GM20000 (cell line): ENCODE measurements around the gene AKR1E2.

Experiments used
- DNase-seq: peaks from one replicate; pipeline ENCODE4 v3.0.0; 2012; ENCODE audit warnings: low spot score
- CTCF ChIP-seq: IDR thresholded peaks from 2 replicates; pipeline ENCODE4 v1.5.1; 2012; ENCODE audit warnings: mild to moderate bottlenecking, control low read depth; ENCODE audit errors: extremely low read depth, missing control alignments

AKR1E2 gene

GRCh38 chr10:4835494-4835918 is 9.5 kb downstream of the AKR1E2 start:
- no peak for TF ChIP-seq CTCF
- no peak for DNase-seq

- DNase-seq = no peak
- TF ChIP-seq CTCF = no peak
Observed at GRCh38 chr10:4836416-4836969, 10.5 kb downstream of the AKR1E2 start.

- no peak for TF ChIP-seq CTCF
- DNase-seq = no peak
Observed at GRCh38 chr10:4837551-4837950, 11.5 kb downstream of the AKR1E2 start.

GRCh38 chr10:4838743-4839142 is 12.7 kb downstream of the AKR1E2 start:
- TF ChIP-seq CTCF = no peak
- DNase-seq = no peak

- no peak for DNase-seq
- TF ChIP-seq CTCF = no peak
Observed at GRCh38 chr10:4839353-4839752, 13.3 kb downstream of the AKR1E2 start.

GRCh38 chr10:4840151-4840550 is 14.1 kb downstream of the AKR1E2 start:
- no peak for DNase-seq
- no peak for TF ChIP-seq CTCF

- DNase-seq = no peak
- no peak for TF ChIP-seq CTCF
Observed at GRCh38 chr10:4843525-4844180, 17.6 kb downstream of the AKR1E2 start.
